NCI-H460 (cell line): ENCODE measurements around the gene MLLT3. TPM values are rescaled to one million over a fixed set of nuclear protein-coding genes. Genes with fewer than 3 reads are reported as not detected.

Source experiments
- DNase-seq: peaks from one replicate; pipeline ENCODE4 v3.0.0-alpha.2; 2016; ENCODE audit warnings: low read depth; ENCODE audit errors: extremely low read depth
- total RNA-seq: library from RNA; depleted of rRNA; stranded (reverse); fragments of >200 nt; shearing (Covaris generic); gene quantifications from 2 replicates; pipeline ENCODE4 v1.2.3, GENCODE V29; 2014

The MLLT3 gene
- total RNA-seq, 1 experiment from 2014 or later: 15.4 TPM

GRCh38 chr9:20630241-20630943 is 8.1 kb upstream of the MLLT3 start:
- DNase-seq: no peak

DNA sequence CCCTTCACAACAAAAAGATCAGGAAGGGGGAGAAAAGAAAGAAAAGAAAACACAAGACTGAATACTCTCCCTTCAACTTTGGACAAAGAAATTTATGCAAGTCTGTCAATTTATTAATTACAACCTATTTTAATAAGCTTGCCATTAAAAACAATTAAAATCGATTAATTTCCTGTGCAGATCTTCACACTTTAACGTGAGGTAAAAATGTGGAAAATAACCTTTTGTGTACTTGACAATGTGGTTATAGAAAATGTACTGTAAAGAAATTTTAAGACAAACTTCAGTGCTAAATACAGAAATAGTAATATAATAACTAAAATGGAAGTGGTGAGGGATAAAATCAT is 2.7 kb upstream of the MLLT3 start:
- no peak for DNase-seq

GRCh38 chr9:20624201-20625002 is 2.1 kb upstream of the MLLT3 start:
- peak; percentile 62 for DNase-seq

DNA sequence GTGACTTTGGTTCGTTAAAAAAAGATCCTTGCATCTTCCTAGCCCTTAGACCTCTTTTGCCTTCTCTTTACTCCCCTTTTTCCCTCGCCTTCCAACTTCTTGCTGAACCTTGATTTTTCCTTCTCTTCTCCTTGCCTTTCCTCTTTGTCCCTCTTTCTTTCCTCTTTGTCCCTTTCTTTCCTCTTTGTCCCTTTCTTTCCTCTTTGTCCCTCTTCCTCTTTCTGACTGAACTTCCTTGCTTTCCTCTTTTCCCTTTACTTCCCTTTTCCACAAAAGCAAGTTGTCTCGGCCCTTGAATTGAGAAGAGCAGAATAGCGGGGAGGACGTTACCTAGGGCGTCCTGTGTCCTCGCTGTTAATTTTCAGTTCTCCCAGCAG is 1.4 kb upstream of the MLLT3 start:
- no peak for DNase-seq

DNA sequence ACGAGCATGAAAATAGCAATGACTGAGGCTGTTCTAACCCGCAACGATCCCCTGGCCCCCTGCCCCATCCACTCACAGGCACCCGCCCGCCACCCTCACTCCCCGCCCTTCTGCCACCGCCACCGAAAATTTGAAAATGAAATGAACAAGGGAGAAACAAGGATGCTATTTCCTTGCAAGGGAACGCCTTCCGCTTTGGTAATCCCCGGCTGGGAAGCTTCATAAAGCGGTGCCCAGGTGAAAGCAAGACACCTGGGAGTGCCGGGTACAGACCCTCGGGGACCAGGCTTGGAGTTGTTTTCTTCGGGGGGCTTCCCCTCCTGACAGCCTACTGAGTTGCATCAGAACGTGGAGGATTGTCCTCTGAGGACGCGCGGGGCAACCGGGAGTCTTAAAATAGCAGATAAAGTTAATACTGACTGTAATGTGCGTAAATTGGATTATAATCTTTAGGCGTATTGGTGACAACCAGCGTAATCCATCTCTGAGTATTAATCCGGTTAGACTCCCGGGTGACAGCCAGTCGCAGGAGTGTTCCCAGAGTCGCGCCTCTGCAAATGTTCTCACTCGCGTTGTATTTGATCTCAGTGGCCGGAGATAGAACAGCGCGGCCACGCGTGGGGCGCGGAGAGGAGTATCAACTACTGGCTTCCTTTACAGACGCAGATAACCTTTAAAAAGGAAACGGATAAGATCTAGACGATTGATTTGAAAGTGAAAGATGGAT is 885 bp upstream of the MLLT3 start:
- DNase-seq: no peak

DNA sequence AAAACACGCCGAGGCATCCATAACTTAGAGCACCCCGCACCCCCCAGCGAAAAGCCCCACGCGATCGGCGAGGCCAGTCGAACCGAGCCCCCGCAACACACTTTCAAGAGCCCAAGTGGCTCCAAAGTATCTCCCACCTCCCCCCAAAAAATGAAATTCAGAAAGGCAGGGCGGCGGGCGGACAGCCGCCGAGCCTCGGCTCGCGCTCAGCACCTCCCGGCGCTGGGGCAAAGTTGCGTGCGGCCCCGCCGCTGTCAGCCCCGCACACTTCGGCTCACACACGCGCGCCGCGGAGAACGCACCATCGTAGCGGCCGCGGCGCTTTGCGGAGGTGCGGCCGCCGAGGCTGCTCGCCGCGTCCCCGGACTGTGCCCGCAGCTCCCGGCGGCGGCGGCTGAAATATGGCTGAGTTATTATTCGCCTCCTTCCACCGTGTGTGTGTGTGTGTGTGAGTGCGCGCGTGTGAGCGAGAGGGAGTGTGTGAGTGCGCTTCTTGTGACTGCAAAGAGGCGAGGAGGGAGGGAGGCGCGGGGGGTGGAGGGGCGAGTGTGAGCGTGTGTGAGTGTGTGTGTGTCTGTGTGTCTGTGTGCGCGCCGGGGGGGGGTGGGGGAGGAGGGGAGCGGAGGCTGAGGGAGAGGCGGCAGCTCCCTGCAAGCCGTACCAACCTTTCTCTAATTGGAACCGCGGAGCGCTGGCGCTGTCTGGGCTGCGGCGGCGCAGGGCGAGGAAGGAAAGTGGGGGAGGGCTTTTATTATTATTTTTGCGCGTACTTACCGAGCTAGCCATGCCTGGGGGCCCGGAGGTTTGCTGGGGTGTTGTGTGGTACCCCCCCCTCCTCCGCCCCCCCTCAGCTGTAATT is 599 bp downstream of the MLLT3 start:
- no peak for DNase-seq

DNA sequence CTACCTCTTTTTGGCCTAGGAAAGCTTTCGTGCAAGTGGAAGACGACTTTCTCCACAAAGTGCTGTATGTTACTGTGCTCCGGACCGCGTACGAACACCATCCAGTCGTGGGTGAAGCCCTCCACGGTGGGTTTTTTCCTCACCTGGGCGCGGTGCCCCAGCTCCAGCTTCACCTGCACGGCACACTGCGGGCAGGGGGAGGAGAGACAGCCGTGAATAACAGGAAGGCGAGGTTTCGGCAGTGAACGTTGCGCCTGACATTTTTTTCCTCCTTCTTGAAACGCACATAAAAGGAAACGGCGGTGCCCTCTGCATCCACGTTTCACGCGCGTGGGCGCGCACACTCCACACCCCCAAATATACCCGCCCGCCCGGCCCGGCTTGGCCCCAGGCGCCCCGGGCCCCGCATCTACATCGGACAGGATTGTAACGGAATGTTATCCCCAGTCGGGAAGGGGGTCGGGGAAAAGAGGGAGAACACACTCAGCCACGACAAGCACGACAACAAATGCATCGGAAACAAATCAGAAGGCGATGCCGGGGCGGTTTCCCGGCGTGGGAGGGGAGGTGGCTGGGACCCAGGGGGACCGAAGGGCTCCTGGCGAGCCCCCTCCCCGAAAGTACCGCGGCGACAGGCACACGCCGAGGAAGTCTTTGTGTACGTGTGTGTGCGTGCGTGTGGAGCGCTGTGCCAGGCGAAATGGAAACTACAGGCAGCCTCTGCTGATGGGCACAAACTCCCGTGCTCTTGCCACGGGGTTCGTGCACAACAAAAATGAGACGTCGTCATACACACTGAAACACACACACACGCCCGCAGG is 1.4 kb downstream of the MLLT3 start:
- no peak for DNase-seq

DNA sequence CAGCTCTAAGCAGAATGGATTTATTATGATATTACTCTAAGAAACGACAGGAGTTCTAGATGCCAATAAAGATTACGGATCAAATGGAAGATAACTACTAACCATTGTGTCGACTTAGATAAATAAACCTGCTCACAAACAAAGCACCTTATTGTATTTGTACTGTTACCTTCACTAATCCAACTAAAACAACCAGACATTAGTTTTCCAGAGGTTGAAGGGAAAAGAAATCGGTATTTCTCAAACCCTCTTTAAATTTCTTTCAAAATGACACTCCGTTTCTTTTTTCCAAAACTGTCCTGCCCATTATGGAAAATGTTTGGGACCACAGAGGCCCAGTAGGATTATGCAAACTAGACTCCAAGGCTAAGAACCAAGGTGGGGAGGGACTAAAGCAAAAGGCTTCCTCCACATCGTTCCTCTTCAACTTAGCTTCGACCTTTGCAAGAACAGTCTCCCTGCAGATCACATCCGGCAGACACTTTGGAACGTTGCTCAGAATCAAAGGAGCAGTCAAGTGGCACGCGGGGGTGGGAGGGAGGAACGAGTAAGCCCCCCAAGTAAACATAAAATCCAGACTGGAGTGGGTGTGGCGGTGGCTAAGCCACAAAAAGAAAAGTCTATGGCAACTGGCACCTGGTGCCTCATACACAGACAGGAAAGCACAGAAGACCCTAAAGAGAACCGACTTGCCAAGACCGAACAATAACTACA is 2.7 kb downstream of the MLLT3 start:
- no peak for DNase-seq

- no peak for DNase-seq
Measured at GRCh38 chr9:20618361-20618802, 3.9 kb downstream of the MLLT3 start.

- DNase-seq: no peak
Measured at GRCh38 chr9:20616808-20617207, 5.5 kb downstream of the MLLT3 start.

- DNase-seq: no peak
Measured at GRCh38 chr9:20614602-20615216, 7.6 kb downstream of the MLLT3 start.

- DNase-seq: peak; percentile 30
Measured at GRCh38 chr9:20611691-20612287, 10.5 kb downstream of the MLLT3 start.

DNA sequence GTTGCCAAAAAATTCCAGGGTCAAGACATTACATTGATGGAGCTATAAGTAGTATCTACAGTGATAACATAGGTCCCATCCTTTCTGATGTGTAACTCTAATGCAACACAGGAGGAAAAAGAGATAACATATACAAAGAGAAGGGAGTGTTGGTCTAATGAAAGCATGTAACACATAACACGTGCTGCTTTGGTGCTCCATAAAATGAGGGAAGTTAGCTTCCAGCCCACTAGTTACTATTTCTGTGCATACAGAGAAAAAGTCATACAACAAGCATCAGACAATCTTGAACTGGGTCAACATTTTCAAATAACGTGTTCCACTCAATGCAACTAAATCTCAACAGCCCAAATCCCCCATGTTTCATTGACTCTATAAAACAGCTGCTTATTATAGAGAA is 11.7 kb downstream of the MLLT3 start:
- DNase-seq: no peak

DNA sequence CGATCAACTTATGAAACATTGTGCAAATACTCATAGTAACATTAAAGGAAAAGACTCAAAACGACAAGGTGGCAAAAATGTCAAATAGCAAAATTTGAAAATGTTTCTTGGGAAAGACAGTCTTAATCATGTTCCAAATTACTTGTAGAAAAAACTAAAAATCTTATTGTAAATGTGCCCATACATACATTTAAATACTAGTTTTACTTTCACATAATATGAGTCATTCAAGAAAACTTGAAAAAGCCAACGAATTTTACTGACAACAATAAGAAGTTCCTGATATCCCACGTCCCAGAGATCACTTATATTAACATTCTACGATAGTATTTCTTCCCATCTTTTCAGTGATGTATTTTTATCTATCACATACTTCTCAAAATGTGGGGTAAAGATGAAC is 13.7 kb downstream of the MLLT3 start:
- no peak for DNase-seq

GRCh38 chr9:20606652-20607051 is 15.6 kb downstream of the MLLT3 start:
- no peak for DNase-seq

DNA sequence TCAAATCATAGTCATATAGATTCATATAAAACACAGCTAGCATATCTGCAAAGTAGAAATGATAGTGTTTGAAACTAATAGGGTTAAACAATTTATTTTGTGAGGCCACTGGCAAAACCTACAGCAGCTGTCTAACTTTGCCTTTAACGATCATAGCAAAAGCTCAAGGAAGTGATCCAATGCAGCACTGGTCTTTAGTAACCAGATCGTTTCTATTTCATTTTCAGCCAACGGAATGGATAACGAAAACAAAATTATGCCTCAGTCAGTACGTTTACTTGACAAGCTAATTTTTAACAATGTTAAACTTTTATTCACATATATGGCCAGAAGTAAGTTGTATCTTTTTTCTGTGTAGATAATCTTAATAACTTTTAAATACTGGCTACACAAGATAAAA is 17.7 kb downstream of the MLLT3 start:
- DNase-seq: no peak

DNA sequence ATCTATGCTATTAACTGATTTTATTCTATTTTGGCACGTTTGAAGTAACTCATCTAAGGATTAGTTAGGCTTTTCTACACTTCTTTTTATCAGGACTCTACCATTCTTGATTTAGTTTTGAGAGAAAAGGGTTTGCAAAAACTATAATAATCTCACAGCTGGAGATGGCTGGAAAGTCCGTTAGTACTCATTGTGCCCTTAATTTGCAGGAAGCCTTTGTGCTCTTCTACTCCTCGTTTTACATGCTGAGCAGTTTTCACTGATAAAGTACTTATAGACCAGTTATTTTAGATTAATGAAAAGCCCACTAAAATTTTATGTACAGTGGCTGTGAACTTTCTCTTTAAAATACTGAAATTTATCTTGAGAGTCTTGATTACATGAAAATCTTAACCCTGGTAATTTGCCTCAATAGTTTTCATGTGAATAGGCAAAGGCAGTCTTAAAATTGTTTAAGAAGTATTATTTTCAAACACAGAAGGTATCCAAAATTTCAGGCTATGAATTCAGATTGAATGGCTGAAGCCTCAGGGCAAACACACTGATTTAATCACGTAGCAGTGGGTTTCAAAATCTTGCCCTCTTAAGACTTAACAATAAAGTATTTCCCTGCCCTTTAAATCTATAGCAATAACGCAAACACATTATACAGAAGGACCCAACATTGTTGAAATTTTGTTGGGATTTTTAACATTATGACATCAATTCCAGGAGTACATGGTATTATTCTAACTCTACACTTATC is 18.6 kb downstream of the MLLT3 start:
- no peak for DNase-seq

- DNase-seq: no peak
Measured at GRCh38 chr9:20601292-20601691, 21.0 kb downstream of the MLLT3 start.
